Ishikawa (cell line): ENCODE results near the gene DIAPH2.

Experiments used
- EGR1 ChIP-seq: IDR thresholded peaks from 2 replicates; pipeline ENCODE4 v1.6.1; 2012
- FOXM1 ChIP-seq: IDR thresholded peaks from 2 replicates; pipeline ENCODE4 v1.6.1; 2012; ENCODE audit warnings: low read depth, borderline replicate concordance

- TF ChIP-seq EGR1 (no peak), FOXM1 (no peak)
Measured at GRCh38 chrX:97498093-97498492, 813.5 kb downstream of the DIAPH2 start.
